Measurements from ENCODE around the gene HOXA10. TPM values are rescaled to one million over a fixed set of nuclear protein-coding genes. Genes with fewer than 3 reads are reported as not detected.

Gene HOXA10
- total RNA-seq, 1 donor from 2014 or later: not detected

GRCh38 chr7:27172823-27173510 is 1.2 kb downstream of the HOXA10 start:
- Histone ChIP-seq H3K36me3 (no peaks in the 10 kb centered on the region), H3K27ac (replicated peaks) (no peak overlapping the region), H3K27me3 (ENCODE audit: low read depth) (peaks cover 100% of the 10 kb centered on the region), H3K4me3 (peak overlapping the region; percentile 61), H3K4me1 (peaks cover 38% of the 10 kb centered on the region), H3K9me3 (replicated peaks) (no peaks in the 10 kb centered on the region)
- no peak for TF ChIP-seq CTCF (IDR thresholded peaks at IDR 0.05; ENCODE audit: borderline replicate concordance)
- DNase-seq: peak; percentile 13
- intact Hi-C loops (cut with micrococcal nuclease): no loop called here

- DNase-seq: peak; percentile 12
These were observed 1.8 kb downstream of the HOXA10 start for GRCh38 chr7:27172315-27172774.

GRCh38 chr7:27171637-27172314 is 2.3 kb downstream of the HOXA10 start:
- Histone ChIP-seq H3K27me3 (ENCODE audit: low read depth) (peaks cover 100% of the 10 kb centered on the region), H3K36me3 (no peaks in the 10 kb centered on the region), H3K9me3 (replicated peaks) (no peaks in the 10 kb centered on the region), H3K27ac (replicated peaks) (no peak overlapping the region), H3K4me3 (no peak overlapping the region), H3K4me1 (peaks cover 40% of the 10 kb centered on the region)
- TF ChIP-seq CTCF (IDR thresholded peaks at IDR 0.05; ENCODE audit: borderline replicate concordance): no peak
- intact Hi-C loops (cut with micrococcal nuclease): no loop called here
- DNase-seq: peak; percentile 5

More at GRCh38 chr7:27172315-27172774, 1.8 kb downstream of the HOXA10 start:
- H3K27ac ChIP-seq (replicated peaks): no peak overlapping the region
- H3K36me3 ChIP-seq: no peaks in the 10 kb centered on the region
- peak overlapping the region; percentile 61 for H3K4me3 ChIP-seq
- peaks cover 100% of the 10 kb centered on the region for H3K27me3 ChIP-seq (ENCODE audit: low read depth)
- H3K4me1 ChIP-seq: peaks cover 38% of the 10 kb centered on the region
- intact Hi-C loops (cut with micrococcal nuclease): no loop called here
- TF ChIP-seq CTCF (IDR thresholded peaks at IDR 0.05; ENCODE audit: borderline replicate concordance): no peak
- no peaks in the 10 kb centered on the region for H3K9me3 ChIP-seq (replicated peaks)

- no peak overlapping the region for H3K4me3 ChIP-seq
- H3K27me3 ChIP-seq (ENCODE audit: low read depth): peaks cover 100% of the 10 kb centered on the region
- no peak for TF ChIP-seq CTCF (IDR thresholded peaks at IDR 0.05; ENCODE audit: borderline replicate concordance)
- H3K27ac ChIP-seq (replicated peaks): no peak overlapping the region
- H3K9me3 ChIP-seq (replicated peaks): no peaks in the 10 kb centered on the region
- intact Hi-C loops (cut with micrococcal nuclease): no loop called here
- no peak for DNase-seq
- peaks cover 45% of the 10 kb centered on the region for H3K4me1 ChIP-seq
- no peaks in the 10 kb centered on the region for H3K36me3 ChIP-seq
These were observed 2.8 kb downstream of the HOXA10 start for GRCh38 chr7:27171325-27171636.

- no peak overlapping the region for H3K4me3 ChIP-seq
- TF ChIP-seq CTCF (IDR thresholded peaks at IDR 0.05; ENCODE audit: borderline replicate concordance): no peak
These were observed 3.4 kb downstream of the HOXA10 start for GRCh38 chr7:27170426-27171324.

More at GRCh38 chr7:27170426-27171324, 3.4 kb downstream of the HOXA10 start:
- DNase-seq: no peak
- H3K4me1 ChIP-seq: peaks cover 50% of the 10 kb centered on the region
- H3K9me3 ChIP-seq (replicated peaks): no peaks in the 10 kb centered on the region
- intact Hi-C loops (cut with micrococcal nuclease): no loop called here
- H3K36me3 ChIP-seq: no peaks in the 10 kb centered on the region
- H3K27ac ChIP-seq (replicated peaks): no peak overlapping the region
- peaks cover 100% of the 10 kb centered on the region for H3K27me3 ChIP-seq (ENCODE audit: low read depth)
